K562 (cell line): ENCODE measurements around the gene SENP3. TPM values are rescaled to one million over a fixed set of nuclear protein-coding genes. Genes with fewer than 3 reads are reported as not detected.

Source experiments
- ATAC-seq: fragments of 200-7000 bp; cut with Tn5 transposase; 3 replicates; pipeline ENCODE4 v1.9.1; 2020; ENCODE audit warnings: moderate library complexity
- BruUV-seq: library from RNA; stranded (reverse); fragments of 400-500 nt; replicated peaks from 2 replicates; lab custom pipeline; 2021; lab: Mats Ljungman, UMichigan
- CTCF ChIA-PET: fragments of 300-600 bp; formaldehyde crosslinking; extraction: SDS; loops from one replicate; lab custom pipeline; 2021; ENCODE audit warnings: low intra/inter-chr PET ratio; lab: Yijun Ruan, JAX
- POLR2A ChIA-PET: fragments of 300-600, 350-650 bp; sonication (Branson Sonifier 250); formaldehyde crosslinking; extraction: SDS; loops from one replicate; lab custom pipeline; 2021; ENCODE audit warnings: antibody characterized with exemption, inconsistent platforms; lab: Yijun Ruan, JAX
- DNase-seq, 4 experiments: peaks; one replicate each; pipeline versions ENCODE4 v3.0.0 to v3.0.0-alpha.2; 2011 to 2018; ENCODE audit warnings: low spot score in 3 of 4, mixed read lengths in 3 of 4; ENCODE audit errors: extremely low read depth in 1 of 4
- FAIRE-seq: peaks from 2 replicates; lab custom pipeline; 2011; peaks lifted over from hg19 to GRCh38; lab: Jason Lieb, UNC
- H2AFZ ChIP-seq: 2 replicates; pipeline ENCODE4 v1.6.0; 2011; ENCODE audit warnings: low read depth, low read length, control low read depth, inconsistent platforms
- H3K27ac ChIP-seq: fragments of 200-600 bp; 3 replicates; pipeline ENCODE4 v1.8.0; 2011; ENCODE audit warnings: low read depth, mild to moderate bottlenecking, control low read depth, inconsistent platforms, low read length, moderate library complexity, mixed read lengths; ENCODE audit errors: extremely low read depth
- H3K27me3 ChIP-seq, 2 experiments: fragments of 300-600 bp in 1 of 2; 2 replicates in 1 of 2; 3 replicates in 1 of 2; pipeline versions ENCODE4 v1.6.0 to v1.8.0; 2011; ENCODE audit warnings: inconsistent platforms in 2 of 2, low read length in 2 of 2, mild to moderate bottlenecking in 1 of 2, mixed read lengths in 1 of 2, moderate library complexity in 1 of 2; ENCODE audit not compliant: control insufficient read depth in 2 of 2, insufficient read depth in 2 of 2
- H3K36me3 ChIP-seq: fragments of 300-600 bp; 3 replicates; pipeline ENCODE4 v1.8.0; 2011; ENCODE audit warnings: mild to moderate bottlenecking, low read length, inconsistent platforms; ENCODE audit not compliant: control insufficient read depth, insufficient read depth
- H3K4me1 ChIP-seq, 2 experiments: fragments of 200-600 bp in 1 of 2; replicated peaks in 1 of 2; 2 replicates in 1 of 2; 3 replicates in 1 of 2; pipeline versions ENCODE4 v1.5.1 to v1.8.0; 2011; ENCODE audit warnings: inconsistent platforms in 2 of 2, low read length in 2 of 2, mild to moderate bottlenecking in 1 of 2, mixed read lengths in 1 of 2, moderate library complexity in 1 of 2; ENCODE audit not compliant: control insufficient read depth in 2 of 2, insufficient read depth in 2 of 2
- H3K4me2 ChIP-seq: 2 replicates; pipeline ENCODE4 v1.6.1; 2011; ENCODE audit warnings: low read length, control low read depth, inconsistent platforms, mixed read lengths; ENCODE audit not compliant: insufficient read depth
- H3K4me3 ChIP-seq: fragments of 200-600 bp; sonication (generic), shearing (Covaris generic); 2 replicates; pipeline ENCODE4 v1.5.1; 2016; ENCODE audit warnings: control low read depth, inconsistent platforms
- H3K79me2 ChIP-seq: fragments of 200-600 bp; 3 replicates; pipeline ENCODE4 v1.8.0; 2011; ENCODE audit warnings: low read length, inconsistent platforms; ENCODE audit not compliant: control insufficient read depth, insufficient read depth
- H3K9ac ChIP-seq, 2 experiments: 2 replicates each; pipeline versions ENCODE4 v1.6.0 to v1.6.1; 2011; ENCODE audit warnings: low read depth in 2 of 2, low read length in 2 of 2, control low read depth in 1 of 2, inconsistent platforms in 1 of 2, mild to moderate bottlenecking in 1 of 2, mixed read lengths in 1 of 2; ENCODE audit not compliant: insufficient read depth in 1 of 2
- H3K9me1 ChIP-seq: one replicate; pipeline ENCODE4 v1.6.0; 2011; ENCODE audit warnings: inconsistent platforms, mild to moderate bottlenecking, low read length, moderate library complexity; ENCODE audit not compliant: control insufficient read depth, insufficient read depth
- H3K9me3 ChIP-seq: replicated peaks from 2 replicates; pipeline ENCODE4 v1.5.1; 2011; ENCODE audit warnings: low read depth, low read length, inconsistent platforms; ENCODE audit not compliant: control insufficient read depth, insufficient read depth
- H4K20me1 ChIP-seq: replicated peaks from 2 replicates; pipeline ENCODE4 v1.6.1; 2011; ENCODE audit warnings: low read length, inconsistent platforms, mixed read lengths; ENCODE audit not compliant: control insufficient read depth, insufficient read depth
- BACH1 ChIP-seq: fragments of 200-800 bp; sonication (Bioruptor generic); IDR thresholded peaks from 2 replicates; pipeline ENCODE4 v1.6.1; 2016; ENCODE audit warnings: missing genetic modification characterization, missing compliant biosample characterization
- HNRNPLL ChIP-seq: fragments of 200-400 bp; formaldehyde crosslinking; IDR thresholded peaks from 2 replicates; pipeline ENCODE4 v1.6.1; 2017; ENCODE audit warnings: low read length, low read depth, mild to moderate bottlenecking; ENCODE audit not compliant: poor library complexity, severe bottlenecking
- MAZ ChIP-seq, 2 experiments: fragments of 450-650 bp in 1 of 2; sonication (generic) in 1 of 2; formaldehyde crosslinking; IDR thresholded peaks in 1 of 2; conservative IDR thresholded peaks in 1 of 2; 2 replicates each; pipeline versions ENCODE4 v1.4.0 to v1.5.0; 2020; ENCODE audit warnings: mild to moderate bottlenecking in 1 of 2, missing genetic modification reagents in 1 of 2
- MEIS2 ChIP-seq: fragments of 450-650 bp; IDR thresholded peaks from 2 replicates; pipeline ENCODE4 v1.6.1; 2014; ENCODE audit warnings: mild to moderate bottlenecking; ENCODE audit not compliant: partially characterized antibody
- NFE2 ChIP-seq: IDR thresholded peaks from 2 replicates; pipeline ENCODE4 v1.6.1; 2014; ENCODE audit warnings: antibody characterized with exemption, low read depth
- POLR2A ChIP-seq: fragments of 450-650 bp; conservative IDR thresholded peaks from 2 replicates; pipeline ENCODE4 v1.6.1; 2016
- ZBTB8A ChIP-seq: fragments of 450-650 bp; IDR thresholded peaks from 2 replicates; pipeline ENCODE4 v1.6.1; 2018; ENCODE audit warnings: mild to moderate bottlenecking, moderate library complexity; ENCODE audit not compliant: partially characterized antibody
- ZNF384 ChIP-seq: IDR thresholded peaks from 2 replicates; pipeline ENCODE4 v1.6.1; 2012; ENCODE audit warnings: low read depth, low read length, improper control_type of control experiment
- ZNF561 ChIP-seq: fragments of 450-650 bp; formaldehyde crosslinking; conservative IDR thresholded peaks from 2 replicates; pipeline ENCODE4 v1.4.0; 2020; ENCODE audit warnings: mild to moderate bottlenecking, moderate library complexity
- WGBS: fragments of 100-300 bp; shearing (Covaris generic); methylation state at CpG from one replicate; pipeline ENCODE4 v1.1.6; 2016; ENCODE audit warnings: low coverage, mixed read lengths; ENCODE audit not compliant: insufficient coverage; ENCODE audit errors: missing lambda C conversion rate; 5-methylcytosine and 5-hydroxymethylcytosine counted together
- in situ Hi-C: fragments of 300-500 bp; cut with MboI; formaldehyde crosslinking; loops from 4 replicates; pipeline ENCODE4 v1.15.0; 2018; ENCODE audit warnings: inconsistent platforms, mixed read lengths
- intact Hi-C: fragments of 100-400 bp; cut with micrococcal nuclease; formaldehyde crosslinking; loops from 2 replicates; pipeline ENCODE4 v1.14.2; 2022
- polyA plus RNA-seq, 8 experiments: library from polyadenylated mRNA; depleted of rRNA in 4 of 8; stranded (reverse) in 5 of 8; unstranded in 3 of 8; fragments of >200 nt; fragmentation: Nextera tagmentation in 2 of 8; fragmentation: Illumina TruSeq in 1 of 8; extraction: Ambion mirVana in 2 of 8; extraction: Trizol in 1 of 8; gene quantifications; 2 replicates each; pipeline versions ENCODE4 v1.2.1 to v1.2.3, GENCODE V29; 2011 to 2014; ENCODE audit warnings: inconsistent platforms in 1 of 8, missing spikeins in 1 of 8
- total RNA-seq, 7 experiments: library from RNA; depleted of rRNA in 6 of 7; stranded (reverse); fragments of >200 nt in 6 of 7; fragmentation: Illumina TruSeq in 2 of 7; extraction: Trizol in 2 of 7; gene quantifications; 2 replicates each; pipeline versions ENCODE4 v1.2.1 to v1.2.3, GENCODE V29; 2011 to 2021; ENCODE audit warnings: low replicate concordance in 1 of 7
- TF ChIP-seq, protein P1 (sequence below): fragments of 450-650 bp; IDR thresholded peaks from 2 replicates; pipeline ENCODE4 v1.6.1; 2016; ENCODE audit warnings: antibody characterized with exemption
- TF ChIP-seq, protein P2 (sequence below): sonication (generic); formaldehyde crosslinking; IDR thresholded peaks from 2 replicates; pipeline ENCODE4 v1.9.0; 2022; ENCODE audit warnings: mild to moderate bottlenecking, missing genetic modification reagents
- TF ChIP-seq, protein P3 (sequence below), 2 experiments: fragments of 450-650 bp; conservative IDR thresholded peaks; 2 replicates each; pipeline ENCODE4 v1.6.1; 2017; ENCODE audit warnings: mild to moderate bottlenecking in 2 of 2, moderate library complexity in 2 of 2

SENP3 gene
- total and polyA plus RNA-seq, 9 of the 15 experiments (the other 6 are each of a cell fraction or from before 2014, with no cell fraction given): 0.63 to 102 (median 78.8) TPM

DNA sequence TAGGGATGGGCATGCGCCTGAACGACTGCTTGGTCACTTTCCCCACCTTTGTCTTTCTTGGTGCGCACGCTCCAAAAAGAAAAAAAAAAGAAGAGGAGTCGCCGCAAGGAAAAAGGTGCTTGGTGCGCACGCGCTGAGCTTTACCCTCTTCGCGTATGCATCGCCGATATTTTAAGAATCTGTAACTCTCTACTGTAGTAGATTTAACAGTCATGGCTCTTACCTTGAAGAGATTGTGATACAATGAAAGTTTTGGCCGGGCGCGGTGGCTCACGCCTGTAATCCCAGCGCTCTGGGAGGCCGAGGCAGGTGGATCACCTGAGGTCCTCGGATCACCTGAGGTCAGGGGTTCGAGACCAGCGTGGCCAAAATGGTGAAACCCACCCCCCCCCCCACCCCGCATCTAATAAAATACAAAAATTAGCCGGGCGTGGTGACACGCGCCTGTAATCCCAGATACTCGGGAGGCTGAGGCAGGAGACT lies 53.6 kb downstream of the SENP3 start:
- Histone ChIP-seq H3K4me1 (peaks cover 16 to 27% of the 10 kb centered on the region in 2 experiments; a peak in 4 of 5 replicates), H3K27me3 (no peaks in the 10 kb centered on the region), H3K9me3 (no peaks in the 10 kb centered on the region), H4K20me1 (no peaks in the 10 kb centered on the region; the same call in 1 of the 2 replicates), H3K4me3 (peak overlapping the region; percentile 38), H3K9me1 (peaks cover 6% of the 10 kb centered on the region), H3K9ac (peak overlapping the region; percentile 65 to 88), H3K36me3 (peaks cover 7% of the 10 kb centered on the region; the same call in 2 of the 3 replicates), H3K79me2 (peaks cover 40% of the 10 kb centered on the region), H3K4me2 (peak overlapping the region; percentile 71), H2AFZ (peak overlapping the region; percentile 97), H3K27ac (peak overlapping the region; percentile 76)
- no peak for ATAC-seq
- TF ChIP-seq ZNF384 (peak; percentile 99), BACH1 (no peak), MEIS2 (peak; percentile 86), MAZ (CRISPR knock-in tag; conservative IDR thresholded peaks at IDR 0.05 in 1 of 2, IDR thresholded peaks at IDR 0.05 in 1 of 2) (0 out of 4 replicates have a peak, but pooled peaks of 1 of the 2 experiments have one; percentile 22), ZNF561 (CRISPR knock-in tag) (no peak), POLR2A (0 out of 2 replicates have a peak, but pooled peaks have one; percentile 43), ZBTB8A (no peak), NFE2 (peak; percentile 52; the same call in 1 of the 2 replicates), HNRNPLL (peak; percentile 60)
- TF ChIP-seq, protein P1, sequence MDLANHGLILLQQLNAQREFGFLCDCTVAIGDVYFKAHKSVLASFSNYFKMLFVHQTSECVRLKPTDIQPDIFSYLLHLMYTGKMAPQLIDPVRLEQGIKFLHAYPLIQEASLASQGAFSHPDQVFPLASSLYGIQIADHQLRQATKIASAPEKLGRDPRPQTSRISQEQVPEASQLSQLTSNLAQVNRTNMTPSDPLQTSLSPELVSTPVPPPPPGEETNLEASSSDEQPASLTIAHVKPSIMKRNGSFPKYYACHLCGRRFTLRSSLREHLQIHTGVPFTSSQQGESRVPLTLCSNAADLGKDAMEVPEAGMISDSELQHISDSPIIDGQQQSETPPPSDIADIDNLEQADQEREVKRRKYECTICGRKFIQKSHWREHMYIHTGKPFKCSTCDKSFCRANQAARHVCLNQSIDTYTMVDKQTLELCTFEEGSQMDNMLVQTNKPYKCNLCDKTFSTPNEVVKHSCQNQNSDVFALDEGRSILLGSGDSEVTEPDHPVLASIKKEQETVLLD: peak; percentile 96
- TF ChIP-seq, protein P2, sequence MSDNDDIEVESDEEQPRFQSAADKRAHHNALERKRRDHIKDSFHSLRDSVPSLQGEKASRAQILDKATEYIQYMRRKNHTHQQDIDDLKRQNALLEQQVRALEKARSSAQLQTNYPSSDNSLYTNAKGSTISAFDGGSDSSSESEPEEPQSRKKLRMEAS: peak; percentile 61
- TF ChIP-seq, protein P3, sequence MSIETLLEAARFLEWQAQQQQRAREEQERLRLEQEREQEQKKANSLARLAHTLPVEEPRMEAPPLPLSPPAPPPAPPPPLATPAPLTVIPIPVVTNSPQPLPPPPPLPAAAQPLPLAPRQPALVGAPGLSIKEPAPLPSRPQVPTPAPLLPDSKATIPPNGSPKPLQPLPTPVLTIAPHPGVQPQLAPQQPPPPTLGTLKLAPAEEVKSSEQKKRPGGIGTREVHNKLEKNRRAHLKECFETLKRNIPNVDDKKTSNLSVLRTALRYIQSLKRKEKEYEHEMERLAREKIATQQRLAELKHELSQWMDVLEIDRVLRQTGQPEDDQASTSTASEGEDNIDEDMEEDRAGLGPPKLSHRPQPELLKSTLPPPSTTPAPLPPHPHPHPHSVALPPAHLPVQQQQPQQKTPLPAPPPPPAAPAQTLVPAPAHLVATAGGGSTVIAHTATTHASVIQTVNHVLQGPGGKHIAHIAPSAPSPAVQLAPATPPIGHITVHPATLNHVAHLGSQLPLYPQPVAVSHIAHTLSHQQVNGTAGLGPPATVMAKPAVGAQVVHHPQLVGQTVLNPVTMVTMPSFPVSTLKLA (conservative IDR thresholded peaks at IDR 0.05): 0 out of 4 replicates have a peak, but pooled peaks of 1 of the 2 experiments have one; percentile 27
- WGBS: 7% methylated on average over 18 of the region's 28 CpGs
- in situ Hi-C loops (no loop called here), intact Hi-C loops (loop anchor here (5.0 kb wide), 1 partner anchor 33 kb away; the partner anchor contains the start of gene MPDU1)
- ChIA-PET POLR2A (interaction anchor here (0.6 to 4.0 kb wide), 7 partner anchors 9 to 1151 kb away, joined by 3 to 28 read pairs (median 4); partner anchors contain the start of genes MPDU1, SAT2 and TP53), CTCF (interaction anchor here (0.5 kb wide), 1 partner anchor 108 kb away, joined by 3 read pairs; no protein-coding TSS in a partner anchor)
- DNase-seq: no peak
- no peak for FAIRE-seq
- BruUV-seq: no TSS peak
